EL (cell line): Measurements from ENCODE around the gene NPAS1.
"Not testable (repeated sequence)": the region's sequence is repeated elsewhere in the genome, so short reads cannot be mapped to it uniquely, and the experiment has no call there.

Source experiments
- DNase-seq: peaks from one replicate; pipeline ENCODE4 v3.0.0-alpha.2; 2016

NPAS1 gene

DNA sequence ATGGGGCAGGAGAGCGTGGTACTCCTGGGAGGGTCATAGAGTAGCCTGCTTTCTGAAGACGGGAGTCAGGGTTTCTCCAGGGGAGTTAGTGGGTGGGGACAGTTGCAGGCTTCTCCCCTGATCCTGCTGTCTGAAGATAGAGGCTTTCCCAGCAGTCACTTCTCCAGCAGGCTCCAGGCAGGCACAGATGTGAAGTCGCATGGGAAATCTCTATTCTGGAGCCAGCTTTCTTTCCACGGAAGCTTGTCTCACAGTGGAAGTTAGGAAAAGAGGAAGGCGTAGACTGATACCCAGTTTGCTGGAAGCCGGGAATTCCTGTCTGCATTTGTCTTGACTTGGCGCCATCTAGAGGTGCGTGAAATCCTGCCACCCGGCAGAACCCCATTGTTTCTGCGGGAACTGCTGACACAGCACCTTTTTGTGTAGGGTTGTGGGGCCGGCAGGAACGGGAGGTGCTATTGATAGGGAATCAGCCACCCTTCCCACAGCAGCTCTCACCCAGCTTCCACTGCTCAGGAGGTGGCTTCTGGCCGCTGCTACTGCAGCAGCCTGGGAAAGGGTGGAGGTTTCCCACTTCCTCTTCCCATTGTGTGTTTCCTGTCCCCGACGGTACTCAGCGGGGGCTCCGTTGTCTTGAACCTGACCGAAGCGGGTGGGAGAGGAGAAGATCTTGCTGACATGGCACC lies 28.5 kb upstream of the NPAS1 start:
- peak; percentile 85 for DNase-seq

- no peak for DNase-seq
These were observed 26.7 kb upstream of the NPAS1 start for GRCh38 chr19:46992699-46993535.

- DNase-seq, result no peak
These were observed 26.0 kb upstream of the NPAS1 start for GRCh38 chr19:46993622-46994021.

DNA sequence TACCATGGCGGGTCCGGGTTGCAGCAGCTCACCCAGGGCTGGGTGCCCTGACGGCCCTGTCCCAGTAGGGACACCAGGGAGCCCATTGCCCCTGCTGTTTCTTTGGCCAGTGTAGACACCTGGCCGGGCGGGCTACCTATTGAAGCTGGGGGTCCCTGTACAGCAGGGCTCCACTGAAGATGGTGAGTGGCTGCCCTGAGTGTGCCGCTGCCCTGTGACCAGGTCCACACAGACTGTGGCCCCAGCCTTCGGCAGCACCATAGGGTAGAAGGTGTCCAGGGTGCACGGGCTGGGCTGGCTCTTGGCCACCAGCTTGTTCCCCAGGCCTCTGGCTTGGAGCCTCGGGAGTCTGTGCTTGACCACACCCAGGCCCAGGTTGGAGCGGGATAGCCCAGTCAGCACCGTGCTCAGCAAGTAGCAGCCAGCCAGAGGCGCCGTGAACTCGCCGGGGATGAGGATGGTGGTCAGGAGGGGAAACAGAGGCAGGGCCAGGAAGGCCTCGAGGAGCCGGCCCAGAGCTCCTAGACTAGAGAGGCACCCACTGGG lies 25.4 kb upstream of the NPAS1 start:
- no peak for DNase-seq

DNA sequence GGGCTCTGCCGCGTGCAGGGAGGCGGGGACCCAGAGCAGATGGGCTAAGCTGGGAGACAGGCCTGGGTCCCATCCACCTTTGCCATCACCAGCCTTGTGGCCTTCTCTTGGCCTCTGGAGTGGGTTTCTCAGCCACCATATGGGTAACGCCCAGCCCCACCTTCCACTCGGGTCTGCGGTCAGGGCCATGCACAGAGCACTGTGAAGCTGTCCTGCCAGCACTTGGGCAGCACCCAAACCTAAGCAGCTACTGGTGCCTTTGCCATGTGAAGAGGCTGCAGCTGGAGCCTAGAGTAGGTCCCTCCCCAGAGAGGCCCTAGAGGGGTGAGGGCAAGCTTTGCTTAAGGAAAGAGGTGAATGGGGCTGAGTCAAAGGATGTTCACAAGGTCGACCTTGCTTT lies 24.1 kb upstream of the NPAS1 start:
- DNase-seq, result no peak

GRCh38 chr19:46998445-46999125 lies 21.1 kb upstream of the NPAS1 start:
- DNase-seq, result no peak

DNA sequence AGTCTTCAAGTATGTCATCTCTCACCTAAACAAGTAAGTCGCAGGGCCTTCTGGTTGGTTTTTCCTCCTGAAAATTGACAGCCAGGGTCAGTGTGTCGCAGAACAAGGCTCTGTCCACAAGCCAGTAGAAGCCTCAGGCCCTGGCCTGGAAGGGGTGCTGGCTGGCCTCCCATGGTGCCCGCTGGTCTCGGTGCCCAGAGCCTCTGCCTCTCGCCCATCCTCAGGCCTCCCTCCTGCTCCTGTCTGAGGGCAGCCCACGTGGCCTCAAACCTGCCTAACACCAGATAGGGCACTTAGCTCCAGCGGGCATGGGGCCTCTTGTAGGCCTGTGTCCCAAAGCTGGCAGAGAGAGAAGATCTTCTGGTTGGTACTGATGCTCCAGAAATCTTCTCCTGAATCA lies 20.3 kb upstream of the NPAS1 start:
- DNase-seq, result no peak

DNA sequence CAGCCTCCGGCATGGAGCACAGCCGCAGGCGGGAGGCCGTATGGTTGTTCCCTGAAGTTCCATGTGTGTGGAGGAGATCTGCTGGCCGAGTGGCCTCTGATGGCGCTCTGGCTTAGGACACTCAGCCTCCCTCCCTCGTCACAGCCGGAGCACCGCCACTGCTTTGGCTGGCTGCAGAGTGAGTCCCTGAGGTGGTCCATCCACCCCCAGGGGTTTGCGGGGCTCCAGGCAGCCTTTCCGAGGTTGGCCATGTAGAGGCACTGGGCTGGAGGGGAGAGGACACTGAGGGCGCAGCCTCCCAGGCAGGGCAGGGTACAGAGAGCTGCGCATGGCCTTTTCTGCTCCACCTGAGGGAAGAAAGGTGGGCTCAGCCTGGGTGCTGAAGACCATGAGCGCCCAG lies 19.8 kb upstream of the NPAS1 start:
- DNase-seq, result no peak

DNA sequence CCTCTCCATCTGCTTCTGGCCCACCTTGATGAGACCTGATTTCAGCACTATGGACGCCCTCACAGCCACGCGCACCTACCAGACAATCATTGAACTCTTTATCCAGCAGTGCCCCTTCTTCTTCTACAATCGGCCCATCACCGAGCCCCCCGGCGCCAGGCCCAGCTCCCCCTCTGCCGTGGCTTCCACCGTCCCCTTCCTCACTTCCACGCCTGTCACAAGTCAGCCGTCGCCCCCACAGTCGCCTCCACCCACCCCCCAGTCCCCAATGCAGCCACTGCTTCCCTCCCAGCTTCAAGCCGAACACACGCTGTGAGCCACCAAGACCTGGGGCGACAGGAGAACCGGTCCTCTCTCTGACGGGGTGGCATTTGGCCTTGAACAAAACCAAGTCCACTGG lies 19.3 kb upstream of the NPAS1 start:
- DNase-seq, result no peak

- DNase-seq, result no peak
These were observed 18.1 kb upstream of the NPAS1 start for GRCh38 chr19:47001584-47001983.

- DNase-seq, result no peak
These were observed 17.4 kb upstream of the NPAS1 start for GRCh38 chr19:47002106-47002766.

- no peak for DNase-seq
These were observed 16.6 kb upstream of the NPAS1 start for GRCh38 chr19:47002853-47003610.

DNA sequence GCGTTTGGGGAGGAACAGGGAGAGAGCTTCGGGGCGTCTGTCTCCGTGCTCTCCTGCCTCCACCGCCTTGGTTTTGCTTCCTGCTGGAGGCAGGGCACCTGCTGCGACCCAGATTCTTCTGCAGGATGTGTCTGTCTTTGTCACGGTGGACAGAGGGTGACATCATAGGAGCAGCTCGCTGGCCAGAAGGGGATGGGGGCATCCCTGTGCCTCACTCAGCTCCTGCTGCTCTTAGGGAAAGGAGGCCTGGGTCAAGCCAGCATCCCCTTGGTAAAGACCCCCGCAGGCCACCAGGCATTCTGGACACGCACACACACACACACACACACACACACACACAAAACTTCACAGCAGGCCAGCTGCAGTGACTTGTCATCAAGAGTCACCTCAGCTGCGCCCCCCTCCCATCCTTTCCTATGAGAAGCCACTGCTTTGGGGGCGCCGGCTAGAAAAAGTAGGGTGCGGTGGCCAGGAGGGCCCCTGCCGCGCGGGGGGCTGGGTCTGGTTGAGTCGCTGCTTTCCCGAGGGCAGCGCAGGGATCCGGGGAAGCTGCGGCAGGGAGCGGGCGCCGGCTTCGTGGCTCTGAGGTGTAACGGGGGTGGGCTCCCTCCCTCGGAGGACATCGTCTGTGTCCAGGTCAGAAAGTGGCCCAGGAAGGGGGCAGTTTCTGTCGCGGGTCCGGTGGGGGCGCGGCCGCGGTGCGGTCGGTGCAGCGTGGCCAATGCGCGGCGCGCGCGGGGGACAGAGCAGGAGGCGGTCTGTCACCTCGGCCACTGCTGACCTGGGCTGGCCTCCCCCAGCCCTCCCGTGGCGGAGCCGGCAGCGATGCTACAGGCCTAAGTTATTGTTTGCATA lies 15.8 kb upstream of the NPAS1 start:
- no peak for DNase-seq

DNA sequence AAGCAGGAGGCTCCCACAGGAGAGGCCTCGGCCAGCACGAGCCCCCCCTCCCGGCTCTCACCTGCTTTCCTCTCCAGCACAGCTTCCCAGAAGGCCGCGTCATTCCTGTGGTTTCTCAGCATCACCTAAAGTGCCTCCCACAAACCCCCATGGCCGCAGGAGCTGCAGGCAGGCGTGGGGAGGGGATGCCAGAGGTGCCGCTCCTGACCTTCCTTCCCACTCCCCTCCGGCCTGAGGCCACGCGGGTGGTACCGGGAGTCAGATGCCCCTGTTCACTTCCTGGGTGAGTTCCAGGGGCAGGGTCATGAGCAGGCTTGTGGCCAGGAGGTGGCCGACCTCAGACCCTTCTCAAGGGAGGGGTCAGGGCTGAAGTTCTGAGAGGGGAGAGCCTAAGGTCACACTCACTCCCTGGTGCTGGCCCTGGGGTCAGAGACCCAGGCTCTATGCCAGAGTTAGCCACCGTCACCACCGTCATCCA lies 14.4 kb upstream of the NPAS1 start:
- no peak for DNase-seq

- no peak for DNase-seq
These were observed 13.8 kb upstream of the NPAS1 start for GRCh38 chr19:47005873-47006272.

DNA sequence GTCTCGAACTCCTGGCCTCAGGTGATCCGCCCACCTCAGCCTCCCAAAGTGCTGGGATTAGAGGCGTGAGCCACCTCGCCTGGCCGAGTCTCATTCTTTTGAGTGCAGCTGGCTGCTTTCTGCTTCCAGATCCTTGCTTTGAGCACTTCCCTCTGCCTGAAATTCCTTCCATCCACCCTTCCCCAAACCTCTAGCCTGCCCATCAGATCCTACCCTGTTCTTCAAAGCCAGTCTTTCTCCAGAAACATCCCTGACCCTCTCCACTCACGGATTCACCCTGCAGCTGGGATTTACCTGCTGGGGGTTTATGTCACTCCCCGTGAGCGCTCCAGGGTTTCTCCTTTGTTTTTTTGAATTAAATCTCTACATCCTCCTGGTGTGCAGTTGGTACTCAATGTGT lies 13.1 kb upstream of the NPAS1 start:
- DNase-seq, result no peak

DNA sequence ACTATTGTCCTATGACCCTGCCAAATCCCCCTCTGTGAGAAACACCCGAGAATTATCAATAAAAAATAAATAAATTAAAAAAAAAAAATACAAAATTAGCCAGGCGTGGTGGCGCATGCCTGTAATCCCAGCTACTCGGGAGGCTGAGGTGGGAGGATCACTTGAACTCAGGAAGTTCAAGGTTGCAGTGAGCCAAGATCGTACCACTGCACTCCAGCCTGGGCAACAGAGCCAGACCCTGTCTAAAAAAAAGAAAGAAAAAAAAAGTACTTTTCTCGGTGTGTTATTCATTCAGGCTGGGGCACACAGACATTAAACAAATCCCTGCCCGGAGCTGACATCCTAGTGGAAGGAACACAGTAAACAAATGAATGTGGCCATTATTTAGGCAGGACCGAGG lies 9.1 kb upstream of the NPAS1 start:
- DNase-seq, result not testable (repeated sequence)

- no peak for DNase-seq
These were observed 7.0 kb upstream of the NPAS1 start for GRCh38 chr19:47012617-47013016.

DNA sequence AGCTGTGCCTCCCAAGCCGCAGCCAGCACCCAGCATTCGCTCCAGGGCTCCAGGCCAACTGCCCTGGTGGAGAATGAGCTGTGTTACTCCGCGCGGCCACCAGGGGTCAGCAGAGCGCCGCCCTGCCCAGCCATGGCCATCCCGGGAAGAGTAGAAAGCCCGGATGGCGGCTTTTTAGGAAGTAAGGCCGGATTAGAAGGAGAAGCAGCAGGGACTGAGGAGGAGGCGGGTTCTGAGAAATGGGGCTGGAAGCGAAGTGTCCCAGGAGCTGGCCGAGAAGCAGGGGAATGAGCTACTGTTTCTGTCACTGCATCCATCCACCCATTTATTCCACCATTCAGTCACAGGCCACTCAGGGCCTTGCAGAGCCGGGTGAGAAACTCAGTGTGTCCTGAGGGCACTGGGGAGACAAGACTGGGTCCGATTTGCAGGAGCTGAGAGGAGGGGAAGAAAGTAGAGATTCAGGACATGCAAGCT lies 6.6 kb upstream of the NPAS1 start:
- DNase-seq, result peak; percentile 80

- DNase-seq, result no peak
These were observed 714 bp upstream of the NPAS1 start for GRCh38 chr19:47018923-47019322.
